Gastrocnemius medialis (tissue), 4 donors: ENCODE measurements around the gene SLC26A9. TPM values are rescaled to one million over a fixed set of nuclear protein-coding genes. Genes with fewer than 3 reads are reported as not detected.

ENCODE experiments used
- ATAC-seq, 2 donors: fragments of 150-250 bp; one replicate each; pipeline ENCODE4 v1.9.1; 2016
- DNase-seq, 2 donors: peaks; one replicate each; pipeline ENCODE4 v3.0.0-alpha.2; 2019
- H3K27ac ChIP-seq, 4 donors: fragments of 200-600 bp; sonication (generic); 1 replicate in 1 of 4; 2 replicates in 3 of 4; pipeline ENCODE4 v1.5.1; 2016 to 2018; ENCODE audit warnings: mild to moderate bottlenecking in 2 of 4, moderate library complexity in 1 of 4
- H3K27me3 ChIP-seq, 3 donors: fragments of 200-600 bp; sonication (generic) in 2 of 3; 1 replicate in 1 of 3; 2 replicates in 2 of 3; pipeline versions ENCODE4 v1.5.1 to v1.6.0; 2016 to 2019; ENCODE audit warnings: mild to moderate bottlenecking in 1 of 3, moderate library complexity in 1 of 3
- H3K36me3 ChIP-seq, 2 donors: fragments of 200-600 bp; sonication (generic) in 1 of 2; one replicate each; pipeline ENCODE4 v1.5.1; 2017 to 2018
- H3K4me1 ChIP-seq, 2 donors: fragments of 200-600 bp; sonication (generic) in 1 of 2; one replicate each; pipeline ENCODE4 v1.5.1; 2016 to 2017; ENCODE audit warnings: mild to moderate bottlenecking in 2 of 2
- H3K4me3 ChIP-seq, 4 donors: fragments of 200-600 bp; sonication (generic) in 3 of 4; 1 replicate in 1 of 4; 2 replicates in 3 of 4; pipeline ENCODE4 v1.5.1; 2016 to 2019; ENCODE audit warnings: mild to moderate bottlenecking in 2 of 4
- H3K9me3 ChIP-seq, 3 donors: fragments of 200-600 bp; sonication (generic) in 2 of 3; 1 replicate in 1 of 3; 2 replicates in 2 of 3; pipeline ENCODE4 v1.5.1; 2016 to 2019
- POLR2A ChIP-seq, 2 donors: fragments of 450-650 bp; IDR thresholded peaks; one replicate each; pipeline ENCODE4 v1.6.1; 2017; ENCODE audit warnings: antibody characterized with exemption in 2 of 2, mild to moderate bottlenecking in 2 of 2, moderate library complexity in 2 of 2
- in situ Hi-C, 4 donors: fragments of 200-750 bp; cut with MboI; loops; one replicate each; pipeline versions ENCODE4 v1.15.0 to v1.8.0; 2017; ENCODE audit warnings: low sequenced_read_pairs in 4 of 4
- intact Hi-C: fragments of 100-400 bp; cut with DNase I; formaldehyde crosslinking; loops from one replicate; pipeline ENCODE4 v1.15.1; 2023; ENCODE audit warnings: low total_unique reads
- total RNA-seq, 4 donors: library from RNA; depleted of rRNA; stranded (reverse); fragments of >200 nt; gene quantifications; one replicate each; pipeline versions ENCODE4 v1.1.0 to v1.2.3, GENCODE V29; 2016
- TF ChIP-seq, protein P1 (sequence below), 5 experiments: fragments of 450-650 bp in 3 of 5; fragments of 200-600 bp in 2 of 5; sonication (generic) in 2 of 5; IDR thresholded peaks in 4 of 5; conservative IDR thresholded peaks in 1 of 5; 1 replicate in 4 of 5; 2 replicates in 1 of 5; pipeline ENCODE4 v1.5.1; 2016 to 2019; ENCODE audit warnings: antibody characterized with exemption in 5 of 5, mild to moderate bottlenecking in 3 of 5, moderate library complexity in 3 of 5

The SLC26A9 gene
- total RNA-seq, 4 donors from 2014 or later, result 0.10 to 0.32 (median 0.26) TPM

DNA sequence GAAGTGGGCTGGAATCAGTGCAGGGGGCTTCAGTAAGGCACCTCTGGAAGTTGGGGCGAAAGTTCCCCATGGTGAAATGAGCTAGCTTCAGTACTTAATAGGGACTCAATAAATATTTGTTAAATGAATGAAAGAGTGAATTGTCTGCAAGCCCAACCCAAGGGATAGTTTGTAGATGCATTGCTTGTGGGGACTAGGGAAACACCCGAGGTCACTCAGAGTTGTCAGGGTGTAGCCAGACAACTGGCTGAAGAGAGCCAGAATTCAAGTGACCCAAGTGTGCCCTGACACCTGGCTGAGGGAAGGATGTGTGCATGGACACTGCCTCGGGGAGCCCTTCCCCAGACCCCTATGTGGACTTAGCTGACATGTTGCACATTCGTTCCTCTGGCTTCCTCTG, 1.3 kb upstream of the SLC26A9 start:
- Histone ChIP-seq H3K4me1 (no peaks in the 10 kb centered on the region), H3K36me3 (no peaks in the 10 kb centered on the region), H3K27ac (no peak overlapping the region), H3K4me3 (no peak overlapping the region), H3K27me3 (peaks cover 0 to 2% (median 0%) of the 10 kb centered on the region in 3 donors), H3K9me3 (no peaks in the 10 kb centered on the region)
- in situ Hi-C loops (no loop called here), intact Hi-C loops (loop anchor here (2.0 kb wide), 1 partner anchor 16 kb away; no protein-coding TSS in a partner anchor)
- DNase-seq, result no peak
- TF ChIP-seq, protein P1, sequence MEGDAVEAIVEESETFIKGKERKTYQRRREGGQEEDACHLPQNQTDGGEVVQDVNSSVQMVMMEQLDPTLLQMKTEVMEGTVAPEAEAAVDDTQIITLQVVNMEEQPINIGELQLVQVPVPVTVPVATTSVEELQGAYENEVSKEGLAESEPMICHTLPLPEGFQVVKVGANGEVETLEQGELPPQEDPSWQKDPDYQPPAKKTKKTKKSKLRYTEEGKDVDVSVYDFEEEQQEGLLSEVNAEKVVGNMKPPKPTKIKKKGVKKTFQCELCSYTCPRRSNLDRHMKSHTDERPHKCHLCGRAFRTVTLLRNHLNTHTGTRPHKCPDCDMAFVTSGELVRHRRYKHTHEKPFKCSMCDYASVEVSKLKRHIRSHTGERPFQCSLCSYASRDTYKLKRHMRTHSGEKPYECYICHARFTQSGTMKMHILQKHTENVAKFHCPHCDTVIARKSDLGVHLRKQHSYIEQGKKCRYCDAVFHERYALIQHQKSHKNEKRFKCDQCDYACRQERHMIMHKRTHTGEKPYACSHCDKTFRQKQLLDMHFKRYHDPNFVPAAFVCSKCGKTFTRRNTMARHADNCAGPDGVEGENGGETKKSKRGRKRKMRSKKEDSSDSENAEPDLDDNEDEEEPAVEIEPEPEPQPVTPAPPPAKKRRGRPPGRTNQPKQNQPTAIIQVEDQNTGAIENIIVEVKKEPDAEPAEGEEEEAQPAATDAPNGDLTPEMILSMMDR (IDR thresholded peaks at IDR 0.05 in 4 of 5, conservative IDR thresholded peaks at IDR 0.05 in 1 of 5), result no peak
- TF ChIP-seq POLR2A (IDR thresholded peaks at IDR 0.05), result no peak
- no peak for ATAC-seq

DNA sequence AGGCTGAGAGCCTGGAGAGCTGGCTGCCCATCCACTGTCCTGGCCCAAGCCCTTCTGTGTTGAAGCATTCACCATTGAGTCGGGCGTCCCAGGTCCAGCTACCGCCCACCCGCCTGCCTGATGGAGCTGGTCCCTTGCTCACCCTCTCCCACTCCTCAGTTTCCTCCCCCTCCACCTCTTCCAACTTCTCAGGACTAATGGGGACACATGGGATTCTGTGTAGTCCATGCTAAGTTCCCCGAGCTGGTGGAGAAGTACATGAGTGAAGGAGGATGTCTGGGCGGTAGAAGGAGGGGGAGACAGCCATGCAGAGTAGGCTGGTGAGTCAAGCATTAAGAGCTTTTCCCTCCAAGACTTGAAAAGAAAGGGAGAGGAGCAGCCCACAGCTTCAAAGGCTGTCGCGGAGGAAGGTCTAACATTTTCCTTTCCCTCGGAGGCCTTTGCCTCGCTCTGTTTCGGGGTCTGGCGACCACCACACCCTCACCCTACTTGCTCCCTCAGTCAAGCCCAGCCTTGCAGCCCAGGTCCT, 561 bp downstream of the SLC26A9 start:
- no peak for ATAC-seq
- in situ Hi-C loops (no loop called here), intact Hi-C loops (no loop called here)
- H3K4me1 ChIP-seq, result no peaks in the 10 kb centered on the region
- TF ChIP-seq POLR2A (IDR thresholded peaks at IDR 0.05), result no peak
- TF ChIP-seq, protein P1 (IDR thresholded peaks at IDR 0.05 in 4 of 5, conservative IDR thresholded peaks at IDR 0.05 in 1 of 5), result no peak
- H3K9me3 ChIP-seq, result no peaks in the 10 kb centered on the region
- H3K36me3 ChIP-seq, result no peaks in the 10 kb centered on the region
- no peak overlapping the region for H3K27ac ChIP-seq
- no peak for DNase-seq
- H3K27me3 ChIP-seq, result peaks cover 0 to 2% (median 0%) of the 10 kb centered on the region in 3 donors
- no peak overlapping the region for H3K4me3 ChIP-seq

GRCh38 chr1:205940710-205941109, 2.5 kb downstream of the SLC26A9 start:
- no peak for ATAC-seq
- Histone ChIP-seq H3K27me3 (peaks cover 0 to 2% (median 0%) of the 10 kb centered on the region in 3 donors), H3K36me3 (no peaks in the 10 kb centered on the region), H3K27ac (no peak overlapping the region), H3K4me1 (no peaks in the 10 kb centered on the region), H3K4me3 (no peak overlapping the region), H3K9me3 (no peaks in the 10 kb centered on the region)
- in situ Hi-C loops (no loop called here), intact Hi-C loops (no loop called here)
- TF ChIP-seq, protein P1 (IDR thresholded peaks at IDR 0.05 in 4 of 5, conservative IDR thresholded peaks at IDR 0.05 in 1 of 5), result no peak
- TF ChIP-seq POLR2A (IDR thresholded peaks at IDR 0.05), result no peak
- no peak for DNase-seq

DNA sequence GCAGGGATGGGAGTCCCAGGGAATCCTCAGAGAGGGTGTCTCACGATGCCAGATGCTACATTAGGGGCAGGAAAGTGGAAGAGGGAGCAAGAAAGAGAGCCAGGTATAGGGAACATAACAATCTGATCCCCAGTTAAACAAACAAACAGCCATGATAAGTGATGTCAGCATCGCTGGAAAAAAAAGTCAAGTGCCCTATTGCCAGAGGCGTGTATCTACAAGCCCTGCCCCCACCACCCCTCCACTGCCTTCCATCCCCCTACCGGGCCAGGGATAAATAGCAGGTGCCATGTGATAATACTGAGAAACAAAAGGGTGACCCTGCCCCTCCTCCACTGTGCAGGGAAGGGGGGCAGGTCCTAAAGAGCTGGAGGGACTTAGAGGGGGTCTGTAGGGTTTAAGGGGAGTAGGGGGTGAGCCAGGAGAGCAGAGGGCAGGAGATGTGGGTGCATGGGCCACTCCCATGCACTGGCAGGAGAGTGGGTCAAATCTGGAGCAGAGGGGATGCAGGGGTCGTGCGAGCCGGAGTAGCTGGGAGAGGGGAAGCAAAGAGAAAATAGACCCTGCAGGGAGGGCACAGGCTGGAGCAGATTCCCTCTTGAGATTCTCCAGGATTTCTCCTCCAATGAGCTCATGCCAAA, 3.4 kb downstream of the SLC26A9 start:
- H3K9me3 ChIP-seq, result no peaks in the 10 kb centered on the region
- no peaks in the 10 kb centered on the region for H3K4me1 ChIP-seq
- no peaks in the 10 kb centered on the region for H3K36me3 ChIP-seq
- in situ Hi-C loops (no loop called here), intact Hi-C loops (no loop called here)
- ATAC-seq (no peak), DNase-seq (no peak)
- TF ChIP-seq, protein P1 (IDR thresholded peaks at IDR 0.05 in 4 of 5, conservative IDR thresholded peaks at IDR 0.05 in 1 of 5), result no peak
- no peak overlapping the region for H3K4me3 ChIP-seq
- no peak overlapping the region for H3K27ac ChIP-seq
- H3K27me3 ChIP-seq, result peaks cover 0 to 2% (median 0%) of the 10 kb centered on the region in 3 donors
